ENCODE results near the gene GRM1.

DNA sequence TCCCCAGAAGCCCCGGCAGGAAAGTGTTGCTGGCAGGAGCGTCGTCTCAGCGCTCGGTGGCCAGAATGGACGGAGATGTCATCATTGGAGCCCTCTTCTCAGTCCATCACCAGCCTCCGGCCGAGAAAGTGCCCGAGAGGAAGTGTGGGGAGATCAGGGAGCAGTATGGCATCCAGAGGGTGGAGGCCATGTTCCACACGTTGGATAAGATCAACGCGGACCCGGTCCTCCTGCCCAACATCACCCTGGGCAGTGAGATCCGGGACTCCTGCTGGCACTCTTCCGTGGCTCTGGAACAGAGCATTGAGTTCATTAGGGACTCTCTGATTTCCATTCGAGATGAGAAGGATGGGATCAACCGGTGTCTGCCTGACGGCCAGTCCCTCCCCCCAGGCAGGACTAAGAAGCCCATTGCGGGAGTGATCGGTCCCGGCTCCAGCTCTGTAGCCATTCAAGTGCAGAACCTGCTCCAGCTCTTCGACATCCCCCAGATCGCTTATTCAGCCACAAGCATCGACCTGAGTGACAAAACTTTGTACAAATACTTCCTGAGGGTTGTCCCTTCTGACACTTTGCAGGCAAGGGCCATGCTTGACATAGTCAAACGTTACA is 817 bp downstream of the GRM1 start:
- TF ChIP-seq, protein P1, sequence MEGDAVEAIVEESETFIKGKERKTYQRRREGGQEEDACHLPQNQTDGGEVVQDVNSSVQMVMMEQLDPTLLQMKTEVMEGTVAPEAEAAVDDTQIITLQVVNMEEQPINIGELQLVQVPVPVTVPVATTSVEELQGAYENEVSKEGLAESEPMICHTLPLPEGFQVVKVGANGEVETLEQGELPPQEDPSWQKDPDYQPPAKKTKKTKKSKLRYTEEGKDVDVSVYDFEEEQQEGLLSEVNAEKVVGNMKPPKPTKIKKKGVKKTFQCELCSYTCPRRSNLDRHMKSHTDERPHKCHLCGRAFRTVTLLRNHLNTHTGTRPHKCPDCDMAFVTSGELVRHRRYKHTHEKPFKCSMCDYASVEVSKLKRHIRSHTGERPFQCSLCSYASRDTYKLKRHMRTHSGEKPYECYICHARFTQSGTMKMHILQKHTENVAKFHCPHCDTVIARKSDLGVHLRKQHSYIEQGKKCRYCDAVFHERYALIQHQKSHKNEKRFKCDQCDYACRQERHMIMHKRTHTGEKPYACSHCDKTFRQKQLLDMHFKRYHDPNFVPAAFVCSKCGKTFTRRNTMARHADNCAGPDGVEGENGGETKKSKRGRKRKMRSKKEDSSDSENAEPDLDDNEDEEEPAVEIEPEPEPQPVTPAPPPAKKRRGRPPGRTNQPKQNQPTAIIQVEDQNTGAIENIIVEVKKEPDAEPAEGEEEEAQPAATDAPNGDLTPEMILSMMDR (IDR thresholded peaks at IDR 0.05): no peak
- no peak for TF ChIP-seq POLR2AphosphoS5 (IDR thresholded peaks at IDR 0.05)
